H7 (cell line): Measurements from ENCODE around the gene TMEM127. TPM values are rescaled to one million over a fixed set of nuclear protein-coding genes. Genes with fewer than 3 reads are reported as not detected.
"Not testable (repeated sequence)": the region's sequence is repeated elsewhere in the genome, so short reads cannot be mapped to it uniquely, and the experiment has no call there.

Experiments used
- DNase-seq: peaks from one replicate; pipeline ENCODE4 v3.0.0; 2012
- H3K27me3 ChIP-seq: 2 replicates; pipeline ENCODE4 v1.6.0; 2011; ENCODE audit warnings: mild to moderate bottlenecking, low read length; ENCODE audit not compliant: control insufficient read depth, insufficient read depth
- H3K36me3 ChIP-seq: replicated peaks from 2 replicates; pipeline ENCODE4 v1.5.1; 2011; ENCODE audit warnings: low read length; ENCODE audit not compliant: control insufficient read depth, insufficient read depth
- H3K4me3 ChIP-seq: 2 replicates; pipeline ENCODE4 v1.5.1; 2011; ENCODE audit warnings: low read depth, mild to moderate bottlenecking, control low read depth, low read length, moderate library complexity; ENCODE audit not compliant: insufficient read depth
- total RNA-seq: library from RNA; depleted of rRNA; stranded (reverse); fragments of >200 nt; shearing (Covaris generic); gene quantifications from 2 replicates; pipeline ENCODE4 v1.2.3, GENCODE V29; 2014

The TMEM127 gene
- total RNA-seq, 1 experiment from 2014 or later = 13.8 TPM

DNA sequence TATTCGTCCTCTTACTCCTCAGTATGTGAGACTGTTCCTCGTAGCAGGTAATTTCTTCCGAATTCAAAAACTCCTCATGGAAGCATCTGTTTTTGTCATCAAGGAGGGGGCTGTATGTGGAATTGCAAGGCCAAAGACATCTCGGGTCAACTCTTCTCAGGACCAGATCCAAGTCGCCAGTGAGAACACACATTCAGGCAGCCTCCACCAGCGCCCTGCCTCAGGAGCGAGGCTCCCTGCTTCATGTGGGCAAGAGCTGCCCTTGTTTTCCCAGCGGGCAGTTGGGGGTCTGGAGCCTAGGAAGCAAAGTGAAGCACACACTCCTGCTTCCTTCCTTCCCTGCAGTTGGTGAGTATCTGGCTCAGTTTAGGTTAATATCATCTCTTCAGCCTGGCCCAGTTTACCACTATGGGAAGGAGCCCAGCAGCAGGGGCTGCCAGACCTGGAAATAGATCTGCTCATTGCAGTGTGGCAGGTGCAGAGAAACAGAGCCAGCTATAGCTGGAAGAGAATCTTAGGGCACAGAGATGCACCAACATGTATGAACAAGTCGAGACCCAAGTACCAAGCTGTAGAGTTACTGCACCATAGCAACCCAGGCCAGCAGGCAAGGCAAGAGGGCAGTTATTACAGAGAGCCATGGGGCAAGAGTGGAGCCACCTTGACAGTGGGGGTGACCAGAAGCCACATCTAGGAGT is 25.3 kb downstream of the TMEM127 start:
- no peak for DNase-seq
- H3K4me3 ChIP-seq = no peak overlapping the region
- no peaks in the 10 kb centered on the region for H3K27me3 ChIP-seq
- no peaks in the 10 kb centered on the region for H3K36me3 ChIP-seq

DNA sequence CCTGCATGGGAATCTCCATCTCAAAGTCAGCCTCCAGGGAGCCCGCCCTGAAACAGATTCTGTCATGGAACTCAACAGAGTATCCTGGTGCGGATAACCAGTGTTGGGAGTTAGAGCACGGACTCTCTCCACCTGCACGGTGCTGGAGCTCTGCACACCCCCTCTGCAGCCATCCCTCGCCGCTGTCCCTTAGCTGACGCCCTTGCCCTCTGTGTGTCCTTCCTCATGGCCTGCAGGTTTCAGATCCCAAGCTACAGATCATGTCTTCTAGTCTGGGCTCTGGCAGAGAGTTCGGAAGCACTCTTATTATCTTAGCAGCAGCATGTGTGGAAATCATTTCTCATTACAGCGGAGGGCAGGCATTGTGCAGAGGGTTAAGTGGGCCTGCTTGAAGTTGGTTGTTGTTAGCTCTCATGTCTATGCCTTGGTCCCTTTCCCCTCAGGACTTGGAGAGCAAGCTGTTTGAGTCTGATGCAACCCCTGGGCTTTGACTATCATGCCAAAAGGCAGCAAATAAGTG is 26.0 kb downstream of the TMEM127 start:
- H3K36me3 ChIP-seq = no peaks in the 10 kb centered on the region
- DNase-seq = no peak
- no peaks in the 10 kb centered on the region for H3K27me3 ChIP-seq
- H3K4me3 ChIP-seq = no peak overlapping the region

DNA sequence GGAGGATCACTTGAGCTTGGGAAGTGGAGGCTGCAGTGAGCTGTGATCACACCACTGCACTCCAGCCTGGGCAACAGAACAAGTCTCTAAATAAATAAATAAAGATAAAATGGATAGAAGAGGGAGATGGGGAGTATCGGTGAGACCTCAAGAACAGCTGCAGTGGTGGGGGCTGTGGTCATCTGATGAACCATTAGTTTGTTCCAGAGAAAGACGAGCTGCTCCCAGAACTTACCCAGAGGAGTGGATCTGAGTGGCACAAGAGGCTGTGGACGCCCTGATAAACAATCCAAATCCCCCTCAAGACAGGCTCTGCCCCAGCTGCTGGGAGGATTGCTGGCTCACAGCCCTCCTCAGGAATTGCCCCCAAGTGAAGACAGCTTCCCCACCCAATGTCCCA is 26.7 kb downstream of the TMEM127 start:
- H3K27me3 ChIP-seq = no peaks in the 10 kb centered on the region
- no peaks in the 10 kb centered on the region for H3K36me3 ChIP-seq
- DNase-seq = no peak

DNA sequence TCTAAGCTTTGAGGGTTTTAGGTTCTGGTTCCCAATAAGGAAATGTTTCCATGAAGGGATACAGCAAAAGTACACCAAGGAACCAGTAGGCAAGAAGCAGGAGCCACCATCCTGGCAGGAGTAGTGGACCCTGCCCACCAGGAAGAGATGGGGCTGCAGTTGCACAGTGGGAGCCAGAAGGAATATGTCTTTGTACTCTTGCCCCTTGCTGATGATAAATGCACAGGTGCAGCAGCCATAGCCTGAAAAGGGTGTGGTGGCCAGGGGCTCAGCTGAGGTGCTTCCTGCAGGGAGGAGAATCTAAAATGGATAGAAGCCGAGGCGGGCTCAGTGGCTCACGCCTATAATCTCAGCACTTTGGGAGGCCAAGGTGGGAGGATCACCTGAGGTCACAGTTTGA is 27.5 kb downstream of the TMEM127 start:
- Histone ChIP-seq H3K27me3 (no peaks in the 10 kb centered on the region), H3K36me3 (no peaks in the 10 kb centered on the region), H3K4me3 (no peak overlapping the region)
- DNase-seq = no peak

More for the DNA sequence above, 26.7 kb downstream of the TMEM127 start:
- H3K4me3 ChIP-seq = no peak overlapping the region

DNA sequence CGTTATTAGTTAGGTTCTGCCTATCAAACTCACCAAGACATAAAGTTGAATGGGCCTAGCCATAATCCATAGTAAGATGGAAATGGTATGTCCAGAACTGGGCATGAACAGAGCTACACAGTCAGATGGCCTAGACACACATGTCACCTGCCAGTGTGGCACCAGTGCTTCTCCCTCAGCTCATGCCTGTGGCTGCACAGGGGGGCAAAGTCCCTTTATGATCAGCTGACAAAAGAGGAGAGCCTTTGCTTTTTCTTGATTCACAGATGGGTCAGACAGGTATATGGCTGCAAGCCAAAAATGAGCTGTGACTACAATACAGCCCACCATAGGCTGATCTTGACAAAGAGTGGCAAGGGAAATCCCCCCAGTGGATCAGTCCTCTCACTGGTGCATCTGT is 28.9 kb downstream of the TMEM127 start:
- Histone ChIP-seq H3K27me3 (no peaks in the 10 kb centered on the region), H3K36me3 (no peaks in the 10 kb centered on the region), H3K4me3 (no peak overlapping the region)
- DNase-seq = no peak

DNA sequence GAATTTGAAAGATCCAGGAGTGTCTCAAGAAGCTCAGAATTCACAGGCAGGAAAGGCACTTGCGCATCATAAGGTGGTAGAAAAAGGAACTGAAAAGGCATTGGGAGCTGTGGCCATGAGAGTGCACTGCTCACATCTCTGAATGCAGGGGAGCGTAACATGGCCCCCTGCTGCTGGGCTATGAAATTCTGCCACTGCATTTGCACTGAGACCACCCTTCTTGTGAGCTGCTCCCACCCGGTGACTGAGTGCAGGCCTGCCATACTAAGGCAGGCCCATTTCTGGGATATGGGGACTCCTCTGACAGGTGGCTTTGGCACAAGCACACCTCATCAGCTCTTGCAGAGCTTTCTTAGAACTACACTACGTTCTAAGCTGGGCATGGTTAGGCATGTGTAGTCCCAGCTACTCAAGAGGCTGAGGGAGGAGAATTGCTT is 31.9 kb downstream of the TMEM127 start:
- H3K27me3 ChIP-seq = no peaks in the 10 kb centered on the region
- no peak overlapping the region for H3K4me3 ChIP-seq
- DNase-seq = no peak
- no peaks in the 10 kb centered on the region for H3K36me3 ChIP-seq

DNA sequence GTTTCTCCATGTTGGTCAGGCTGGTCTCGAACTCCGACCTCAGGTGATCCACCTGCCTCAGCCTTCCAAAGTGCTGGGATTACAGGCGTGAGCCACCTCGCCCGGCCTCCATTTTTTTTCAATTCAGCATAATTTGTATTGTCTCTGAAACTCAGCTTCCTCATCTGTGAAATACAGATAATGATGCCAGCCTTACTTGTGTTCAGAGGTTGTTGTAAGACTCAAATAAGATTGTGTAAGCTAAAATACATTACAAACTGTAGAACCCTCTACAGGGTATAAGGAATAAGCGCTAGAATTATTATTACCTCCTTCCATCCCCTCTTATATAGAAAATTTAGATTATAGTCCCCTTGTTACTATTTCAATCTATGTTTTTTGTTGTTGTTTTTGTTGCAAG is 32.4 kb downstream of the TMEM127 start:
- no peaks in the 10 kb centered on the region for H3K36me3 ChIP-seq
- DNase-seq = no peak
- H3K4me3 ChIP-seq = no peak overlapping the region
- H3K27me3 ChIP-seq = no peaks in the 10 kb centered on the region

DNA sequence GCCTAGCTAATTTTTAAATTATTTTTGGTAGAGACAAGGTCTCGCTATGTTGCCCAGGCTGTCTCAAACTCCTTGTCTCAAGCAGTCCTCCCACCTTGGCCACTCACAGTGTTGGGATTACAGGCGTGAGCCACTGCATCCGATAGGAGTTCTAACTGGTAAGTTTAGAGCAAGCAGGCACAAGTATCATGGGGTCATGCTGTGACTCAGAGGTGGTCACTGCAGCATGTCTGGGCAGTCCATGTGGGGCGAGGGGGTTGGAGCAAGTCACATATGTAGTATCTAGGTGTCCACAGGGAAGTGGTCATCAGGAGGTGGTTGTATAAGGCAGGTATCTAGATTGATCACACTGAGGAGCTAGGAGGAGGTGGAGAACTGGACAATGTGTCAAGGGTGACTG is 34.5 kb downstream of the TMEM127 start:
- H3K27me3 ChIP-seq = no peaks in the 10 kb centered on the region
- no peak for DNase-seq
- H3K36me3 ChIP-seq = no peaks in the 10 kb centered on the region
- no peak overlapping the region for H3K4me3 ChIP-seq

DNA sequence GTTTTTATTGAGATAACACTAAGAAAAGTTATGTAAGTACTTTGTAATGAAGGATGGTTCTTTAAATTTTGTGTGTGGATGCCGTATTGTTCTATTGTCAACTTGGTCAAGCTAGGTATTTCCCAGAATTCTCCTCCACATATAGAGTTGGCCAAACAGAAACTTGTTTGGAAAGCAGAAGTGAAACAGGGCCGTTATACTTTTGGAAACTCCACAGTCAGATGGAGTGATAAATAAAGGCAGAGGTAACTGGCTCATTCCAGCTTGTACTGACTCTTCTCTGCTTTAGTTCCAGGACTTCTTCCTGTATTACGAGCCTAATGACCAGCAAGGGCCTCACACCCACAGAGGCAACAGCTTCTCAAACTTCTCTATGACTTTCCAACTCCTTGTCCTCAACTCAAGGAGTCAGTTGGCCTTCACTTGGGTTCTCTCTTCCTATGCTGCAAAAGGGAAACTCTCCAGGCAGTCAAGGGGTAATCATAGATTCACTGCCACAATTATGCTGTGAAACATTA is 40.7 kb downstream of the TMEM127 start:
- Histone ChIP-seq H3K36me3 (no peaks in the 10 kb centered on the region), H3K27me3 (no peaks in the 10 kb centered on the region), H3K4me3 (no peak overlapping the region)
- no peak for DNase-seq

DNA sequence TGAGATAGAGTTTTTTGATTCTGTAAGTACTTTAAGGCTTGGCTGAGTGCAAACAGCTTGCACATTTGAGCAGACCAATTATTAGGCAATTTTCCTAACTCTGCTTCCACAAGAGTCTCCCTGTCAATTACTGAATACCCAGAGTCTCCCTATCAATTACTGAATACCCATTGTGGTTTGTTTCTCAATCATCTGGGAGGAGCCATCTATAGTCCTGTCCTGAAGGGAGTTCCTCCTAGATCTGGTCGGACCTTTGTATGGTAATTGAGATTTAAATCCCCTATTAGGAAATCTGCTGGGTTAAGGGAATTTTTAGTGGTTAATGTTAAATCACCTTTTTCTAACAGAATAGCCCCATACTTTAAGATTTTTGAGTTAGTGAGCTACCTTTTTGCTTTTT is 44.7 kb downstream of the TMEM127 start:
- H3K4me3 ChIP-seq, H3K27me3 ChIP-seq, H3K36me3 ChIP-seq, DNase-seq: not testable (repeated sequence)

DNA sequence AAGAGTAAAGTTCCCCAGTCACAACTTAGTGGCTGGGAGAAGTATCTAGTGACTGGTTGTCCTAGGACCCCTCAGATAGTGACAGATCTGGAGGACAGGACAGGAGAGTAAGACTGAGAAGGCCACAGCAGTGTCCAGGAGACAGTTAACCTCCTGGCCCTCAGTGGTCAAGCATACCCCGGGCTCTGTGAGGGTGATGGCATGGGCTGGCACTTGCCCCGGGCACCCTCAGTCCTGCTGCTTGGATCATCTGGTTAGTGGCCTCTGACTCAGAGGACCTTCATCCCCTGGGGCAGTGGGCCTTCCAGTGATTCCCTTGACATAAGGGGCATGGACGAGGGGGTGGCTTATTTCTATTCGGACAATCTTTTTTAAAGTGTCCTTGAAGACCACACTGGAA is 45.8 kb downstream of the TMEM127 start:
- not testable (repeated sequence) for DNase-seq, H3K27me3 ChIP-seq, H3K36me3 ChIP-seq, H3K4me3 ChIP-seq

DNA sequence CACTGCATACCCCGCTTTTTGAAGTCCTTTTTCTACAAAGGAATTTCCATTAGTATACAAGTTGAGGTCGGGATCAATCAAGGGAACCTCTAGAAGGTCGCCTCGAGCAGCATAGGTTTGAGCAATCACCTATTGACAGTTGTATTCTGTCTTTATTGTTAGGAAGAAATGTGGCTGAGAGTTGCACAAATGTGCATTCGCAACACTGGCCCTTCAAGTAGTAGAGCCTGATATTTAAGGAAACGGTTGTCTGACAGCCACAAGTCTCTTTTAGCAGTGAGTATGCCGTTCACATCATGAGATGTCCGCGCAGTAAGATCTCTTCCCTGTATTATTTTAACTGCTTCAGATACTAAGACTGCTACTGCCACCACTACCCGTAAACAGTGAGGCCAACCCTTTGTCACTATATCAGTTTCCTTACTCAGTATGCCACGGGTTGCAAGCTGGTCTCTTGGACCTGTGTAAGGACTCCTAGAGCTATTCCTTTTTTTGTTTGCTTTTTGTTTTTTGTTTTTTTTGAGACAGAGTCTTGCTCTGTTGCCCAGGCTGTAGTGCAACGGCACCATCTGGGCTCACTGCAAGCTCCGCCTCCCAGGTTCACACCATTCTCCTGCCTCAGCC is 47.2 kb downstream of the TMEM127 start:
- no peaks in the 10 kb centered on the region for H3K36me3 ChIP-seq
- H3K27me3 ChIP-seq = no peaks in the 10 kb centered on the region
- no peak for DNase-seq
- H3K4me3 ChIP-seq = no peak overlapping the region

DNA sequence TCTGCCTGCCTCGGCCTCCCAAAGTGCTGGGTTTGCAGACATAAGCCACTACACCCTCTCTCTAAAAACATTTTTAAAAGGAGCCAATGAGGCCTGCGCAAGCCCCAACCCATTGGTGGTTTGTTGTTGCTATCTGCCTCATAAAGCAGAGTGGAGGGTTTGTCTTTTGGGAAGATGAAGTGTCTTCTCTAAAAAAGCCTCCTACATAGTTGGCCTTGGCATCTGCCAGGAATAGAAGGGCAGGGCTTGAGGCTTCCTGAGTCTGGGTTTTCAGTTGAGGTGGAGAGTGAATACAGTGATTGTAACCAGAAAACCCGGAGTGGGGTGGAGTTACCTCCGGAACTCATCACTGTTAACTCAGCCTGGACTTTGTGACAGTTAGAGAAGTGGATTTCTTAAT is 51.2 kb downstream of the TMEM127 start:
- DNase-seq = no peak
- Histone ChIP-seq H3K36me3 (no peaks in the 10 kb centered on the region), H3K4me3 (no peak overlapping the region), H3K27me3 (no peaks in the 10 kb centered on the region)

DNA sequence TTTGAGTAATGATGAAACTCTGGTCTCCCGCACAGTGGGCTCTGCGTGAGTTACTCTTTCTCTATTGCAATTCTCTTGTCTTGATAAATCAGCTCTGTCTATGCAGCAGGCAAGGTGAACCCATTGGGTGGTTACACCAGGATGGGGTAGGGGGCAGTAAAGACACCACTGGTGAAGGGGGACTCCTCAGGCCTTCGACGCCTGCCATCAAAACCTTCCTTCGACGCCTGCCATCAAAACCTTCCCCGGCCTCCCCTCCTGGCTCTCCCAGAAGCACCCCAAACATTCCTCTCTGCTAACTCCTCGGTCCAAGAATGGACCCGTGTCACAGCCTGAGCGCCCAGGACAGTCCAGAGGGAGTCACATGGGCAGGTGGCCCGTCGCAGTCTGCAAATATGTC is 52.4 kb downstream of the TMEM127 start:
- no peak for DNase-seq
- Histone ChIP-seq H3K27me3 (no peaks in the 10 kb centered on the region), H3K4me3 (no peak overlapping the region), H3K36me3 (no peaks in the 10 kb centered on the region)

DNA sequence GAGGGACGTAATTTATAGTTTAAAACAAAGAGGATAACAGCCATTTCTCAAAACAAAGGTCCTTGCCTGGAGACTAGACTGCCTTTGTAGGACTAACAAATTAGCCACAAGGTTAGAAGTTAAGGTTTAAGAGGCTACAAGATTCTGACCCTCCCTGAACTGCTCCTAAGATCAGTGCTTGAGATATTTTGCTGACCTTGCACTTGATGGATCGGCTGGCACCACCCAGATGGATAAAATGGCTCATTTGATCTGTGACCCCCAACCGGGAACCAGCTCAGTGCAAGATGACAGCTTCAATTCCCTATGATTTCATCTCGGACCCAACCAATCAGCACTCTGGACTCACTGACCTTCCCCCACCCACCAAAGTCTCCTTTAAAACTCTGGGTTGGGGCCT is 53.5 kb downstream of the TMEM127 start:
- Histone ChIP-seq H3K4me3 (no peak overlapping the region), H3K36me3 (no peaks in the 10 kb centered on the region), H3K27me3 (no peaks in the 10 kb centered on the region)
- no peak for DNase-seq
